HG03439 (cell line): ENCODE data around the gene SLC6A9.

Experiments
- ATAC-seq: cut with Tn5 transposase; IDR thresholded peaks from one replicate; pipeline ENCODE4 v1.9.1; 2021; ENCODE audit warnings: mild to moderate bottlenecking, moderate library complexity; ENCODE audit not compliant: unreplicated experiment

Gene SLC6A9

DNA sequence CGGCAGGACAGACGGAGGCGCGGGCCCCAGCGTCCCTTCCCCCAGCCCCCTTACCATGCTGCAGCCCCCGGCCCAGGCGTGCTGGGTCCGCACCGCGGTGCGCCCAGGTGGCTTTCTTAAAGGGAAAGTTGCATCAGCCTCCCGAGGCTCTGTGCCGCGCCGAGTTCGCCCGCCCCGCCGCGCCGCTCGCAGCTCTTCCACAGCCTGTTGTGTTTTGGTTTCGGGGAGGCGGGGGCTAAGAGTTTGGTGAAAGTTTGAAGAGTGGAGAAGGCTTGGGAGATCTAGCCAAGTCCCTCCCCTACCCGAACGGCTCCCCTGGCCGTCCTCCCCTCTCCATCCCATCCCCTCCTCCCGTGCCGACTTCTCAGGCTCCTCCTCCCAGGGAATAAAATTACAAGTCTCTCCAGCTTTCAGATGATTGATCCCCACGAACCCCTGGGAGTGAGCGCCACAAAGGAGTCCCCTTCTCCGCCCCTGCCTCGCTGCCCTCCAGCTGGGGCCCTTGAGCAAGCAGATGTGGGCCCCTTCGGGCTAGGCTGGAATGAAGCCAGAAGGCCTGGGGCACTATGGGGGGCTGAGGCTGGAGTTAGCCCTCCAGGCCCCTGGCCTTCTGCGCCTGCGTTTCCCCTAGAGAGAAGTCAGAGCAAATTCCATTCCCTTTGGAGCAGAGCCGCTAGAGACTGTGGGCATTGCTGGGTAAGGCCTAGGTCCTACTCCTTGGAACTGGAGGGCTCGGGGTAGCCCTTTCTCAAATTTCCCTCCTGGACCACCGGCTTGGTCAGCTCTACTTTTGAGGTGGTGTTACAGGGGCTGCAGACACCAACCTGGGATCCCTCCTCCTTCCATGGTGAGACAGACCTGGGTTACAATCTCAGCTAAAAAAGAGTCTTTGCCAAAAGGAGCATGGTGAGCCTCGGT, at the start of gene SLC6A9:
Gene SLC6A9, minus strand, starts transcription at position 211 of the 918 bp plus-strand sequence. CDS start 7,185 bp downstream, outside the sequence.
- ATAC-seq: no peak

- no peak for ATAC-seq
These were observed 48.3 kb upstream of the SLC6A9 start for GRCh38 chr1:44079566-44079965.

GRCh38 chr1:44078104-44078503, 46.8 kb upstream of the SLC6A9 start:
- no peak for ATAC-seq

- ATAC-seq: no peak
These were observed 46.2 kb upstream of the SLC6A9 start for GRCh38 chr1:44077421-44077820.

GRCh38 chr1:44076066-44076465, 44.8 kb upstream of the SLC6A9 start:
- ATAC-seq: no peak

DNA sequence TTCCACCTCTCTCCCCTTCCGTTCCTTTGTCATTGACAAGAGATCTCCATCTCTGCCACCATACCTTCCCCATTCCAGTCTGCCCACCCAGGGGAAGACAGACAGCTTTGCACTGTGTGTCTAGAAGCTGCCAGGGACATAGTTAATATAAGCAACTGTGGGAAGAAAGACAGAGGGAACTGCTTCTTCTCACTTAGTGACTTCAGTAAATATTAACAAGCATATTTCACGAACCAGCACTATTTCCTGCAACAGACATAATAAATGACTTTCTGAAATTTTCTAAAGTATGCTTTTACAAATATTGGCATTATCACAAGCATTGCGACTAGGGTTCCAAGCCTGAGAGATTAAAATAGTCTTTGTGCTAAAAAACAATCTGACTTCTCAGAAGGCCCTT, 43.2 kb upstream of the SLC6A9 start:
- no peak for ATAC-seq

DNA sequence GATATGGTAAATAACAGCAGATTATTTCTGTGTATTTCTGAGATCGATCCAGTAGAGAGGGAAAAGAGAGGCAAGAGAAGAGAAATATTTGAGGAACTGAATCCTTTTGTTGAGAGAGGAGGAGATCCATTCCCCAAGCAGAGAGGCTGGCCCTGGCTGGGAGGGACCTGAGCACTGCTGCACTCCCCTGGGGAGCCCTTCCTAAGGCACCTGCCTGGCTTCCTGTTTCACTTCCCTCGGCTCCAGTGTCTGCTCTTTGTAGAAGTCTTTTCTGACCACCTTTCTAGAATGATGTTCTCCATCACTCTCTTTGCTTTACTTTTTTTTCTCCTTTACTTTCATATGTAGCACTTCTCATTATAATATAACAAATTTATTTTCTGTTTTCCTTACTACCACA, 42.3 kb upstream of the SLC6A9 start:
- no peak for ATAC-seq

DNA sequence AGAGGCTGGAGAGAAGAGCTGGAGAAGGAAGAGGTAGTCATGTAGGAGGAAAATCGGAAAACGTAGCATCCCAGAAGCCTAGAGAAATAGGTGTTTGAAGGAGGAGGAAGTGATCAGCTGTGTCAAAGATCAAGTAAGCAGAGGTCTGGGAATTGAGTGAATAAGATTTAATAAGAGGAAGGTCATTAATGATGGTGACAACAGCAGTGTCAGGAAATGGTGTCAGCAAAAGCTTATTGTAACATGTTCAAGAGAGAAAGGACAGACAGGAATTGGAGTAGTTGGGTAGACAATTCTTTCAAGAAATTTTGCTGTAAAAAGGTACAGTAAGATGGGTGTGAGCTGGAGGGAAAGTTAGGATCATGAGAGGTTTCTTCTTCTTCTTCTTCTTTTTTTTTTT, 41.6 kb upstream of the SLC6A9 start:
- ATAC-seq: no peak

- ATAC-seq: no peak
These were observed 40.9 kb upstream of the SLC6A9 start for GRCh38 chr1:44072204-44072603.

DNA sequence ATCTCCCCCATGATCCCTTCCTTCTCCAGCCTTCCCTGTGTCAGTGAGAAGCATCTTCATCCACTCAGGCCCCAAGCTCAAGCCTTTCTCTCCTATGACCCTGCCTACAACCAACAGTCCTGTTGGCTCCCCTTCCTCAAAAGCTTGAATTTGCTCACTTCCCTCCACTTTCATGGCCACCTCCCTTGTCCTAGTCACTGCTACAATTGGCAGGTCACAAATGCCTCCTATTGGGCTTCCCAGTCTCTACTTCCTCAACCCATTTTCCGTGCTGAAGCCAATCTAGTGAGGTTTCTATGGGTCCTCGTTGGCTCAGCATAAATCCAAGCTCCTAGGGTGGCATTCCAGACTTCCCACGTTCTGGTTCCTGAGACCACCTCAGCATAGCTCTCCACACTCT, 40.2 kb upstream of the SLC6A9 start:
- no peak for ATAC-seq

DNA sequence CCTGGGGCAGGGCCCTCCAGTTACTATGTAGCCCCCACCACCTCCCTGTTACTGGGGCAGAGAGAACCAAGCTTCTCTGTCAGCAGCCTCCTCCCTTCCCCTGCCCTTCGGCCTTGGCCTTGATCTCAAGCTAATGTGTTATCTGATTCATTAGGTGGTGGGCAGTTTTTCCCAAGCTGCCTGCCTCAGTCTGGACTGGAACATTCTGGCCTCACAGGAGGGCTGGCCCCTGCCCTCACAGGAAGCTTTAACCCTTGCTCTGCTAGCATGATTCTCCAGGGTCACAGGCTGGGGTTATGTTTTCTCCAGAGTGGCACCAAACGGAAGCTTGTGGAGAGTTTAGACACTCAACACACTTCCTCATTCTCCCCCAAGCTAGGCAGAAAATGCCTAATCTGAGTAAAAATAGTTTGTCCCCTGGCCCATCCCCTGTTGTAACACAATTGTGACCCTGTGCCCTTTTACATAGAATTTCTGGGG, 37.2 kb upstream of the SLC6A9 start:
- ATAC-seq: no peak

DNA sequence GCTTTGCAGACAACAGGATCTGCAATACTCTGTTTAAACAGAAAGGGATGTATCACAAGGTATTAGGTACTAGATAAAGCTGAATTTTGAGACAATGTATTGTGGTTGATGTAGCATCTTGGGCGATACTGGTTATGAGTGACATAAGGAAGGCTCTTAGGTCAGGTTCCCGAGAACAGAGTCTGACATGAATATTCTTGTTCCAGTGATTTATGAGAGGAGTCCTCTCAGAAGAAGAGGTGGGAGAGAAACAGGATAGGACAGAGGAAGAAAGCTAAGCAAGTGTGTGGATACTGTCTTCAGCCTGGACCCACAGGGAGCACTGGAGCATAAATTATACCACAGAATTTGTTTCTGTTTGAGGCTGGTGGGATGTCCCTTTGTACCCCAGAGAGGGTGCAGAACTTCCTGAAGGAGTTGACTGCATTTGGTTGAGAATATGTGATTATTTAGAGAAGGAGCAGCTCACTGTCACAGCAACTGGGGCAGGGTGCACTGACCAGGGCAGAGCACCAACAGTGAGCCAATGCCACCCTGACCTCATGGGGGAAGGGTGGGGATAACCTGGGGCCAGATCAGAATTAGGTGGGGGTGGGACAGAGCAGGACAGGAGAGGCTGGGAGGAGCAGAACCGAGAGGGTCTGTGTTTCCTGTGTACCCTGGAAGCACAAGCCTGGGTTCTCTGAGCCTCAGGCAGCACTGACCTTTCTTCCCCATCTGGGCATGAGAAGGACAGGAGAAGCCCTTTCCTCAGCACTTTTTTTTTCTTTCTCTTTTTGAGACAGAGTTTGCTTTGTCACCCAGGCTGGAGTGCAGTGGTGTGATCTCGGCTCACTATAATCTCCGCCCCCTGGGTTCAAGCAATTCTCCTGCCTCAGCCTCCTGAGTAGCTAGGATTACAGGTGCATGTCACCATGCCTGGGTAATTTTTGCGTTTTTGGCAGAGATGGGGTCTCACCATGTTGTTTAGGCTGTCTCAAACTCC, 36.3 kb upstream of the SLC6A9 start:
- ATAC-seq: no peak

DNA sequence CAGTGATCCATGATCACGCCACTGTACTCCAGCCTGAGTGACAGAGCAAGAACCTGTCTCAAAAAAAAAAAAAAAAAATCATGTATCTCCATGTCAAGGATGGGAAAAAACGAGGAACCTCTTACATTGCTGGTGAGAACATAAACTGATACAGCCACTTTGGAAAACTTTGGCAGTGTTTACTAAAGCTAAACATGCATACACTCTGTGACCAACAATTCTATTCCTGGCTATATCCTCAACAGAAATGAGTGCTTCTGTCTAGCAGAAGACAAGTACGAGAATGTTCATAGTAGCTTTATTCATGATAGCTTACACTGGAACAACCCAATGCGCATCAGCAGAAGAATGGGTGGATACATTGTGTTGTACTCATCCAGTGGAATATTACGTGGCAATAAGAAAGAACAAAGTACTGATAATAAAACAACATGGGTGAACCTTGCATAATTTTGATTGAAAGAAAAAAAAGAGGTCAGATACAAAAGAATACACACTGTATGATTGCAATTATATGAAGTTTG, 31.5 kb upstream of the SLC6A9 start:
- no peak for ATAC-seq

GRCh38 chr1:44061857-44062256, 30.6 kb upstream of the SLC6A9 start:
- ATAC-seq: no peak

- no peak for ATAC-seq
These were observed 29.6 kb upstream of the SLC6A9 start for GRCh38 chr1:44060830-44061267.

DNA sequence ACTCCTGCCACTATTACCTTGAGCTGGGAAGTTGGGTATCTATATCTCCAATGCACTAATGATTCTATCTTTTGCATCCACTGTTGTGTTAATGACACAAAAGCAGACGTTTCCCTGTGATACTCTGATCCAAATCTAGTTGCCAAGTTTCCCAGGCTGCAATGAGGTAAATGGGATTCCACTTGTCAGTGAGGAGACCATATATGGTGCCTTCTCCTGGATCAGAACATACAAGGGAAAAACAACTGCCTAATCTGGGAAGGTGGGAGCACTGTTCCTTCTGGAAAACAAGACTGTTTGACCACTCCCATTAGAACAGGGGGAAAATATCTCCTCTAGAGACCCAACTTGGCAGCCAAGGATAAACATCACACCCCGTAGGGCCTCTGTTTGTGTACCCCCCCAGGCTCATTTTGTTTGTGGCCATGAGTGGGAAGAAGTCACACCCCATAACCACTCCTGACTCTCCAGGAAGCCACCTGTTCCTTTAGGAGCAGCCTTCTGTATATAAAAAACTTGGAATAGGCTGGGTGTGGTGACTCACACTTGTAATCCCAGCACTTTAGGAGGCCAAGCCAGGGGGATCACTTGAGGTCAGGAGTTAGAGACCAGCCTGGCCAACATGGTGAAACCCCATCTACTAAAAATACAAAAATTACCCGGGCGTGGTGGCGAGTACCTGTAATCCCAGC, 28.5 kb upstream of the SLC6A9 start:
- no peak for ATAC-seq

GRCh38 chr1:44059212-44059611, 27.9 kb upstream of the SLC6A9 start:
- no peak for ATAC-seq

GRCh38 chr1:44057293-44057692, 26.0 kb upstream of the SLC6A9 start:
- ATAC-seq: no peak

DNA sequence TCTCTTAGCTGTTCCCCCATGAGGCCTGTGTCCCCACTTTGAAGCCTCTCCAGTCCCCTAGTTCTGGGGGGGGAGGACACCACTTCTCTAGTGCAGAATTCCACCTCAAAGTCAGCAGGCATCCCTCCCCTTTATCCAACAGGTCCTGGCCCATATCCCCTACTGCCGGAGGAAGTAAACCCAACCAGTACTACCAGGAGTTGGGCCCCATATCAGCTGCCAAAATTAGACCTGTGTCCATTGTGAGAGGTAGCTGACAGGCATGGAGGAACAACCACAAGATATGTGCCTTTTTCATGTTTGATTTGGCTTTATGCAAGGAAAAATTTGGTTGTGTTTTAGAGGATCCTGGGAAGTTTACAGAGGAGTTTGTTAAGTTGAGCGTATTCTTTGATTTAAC, 22.1 kb upstream of the SLC6A9 start:
- ATAC-seq: no peak

DNA sequence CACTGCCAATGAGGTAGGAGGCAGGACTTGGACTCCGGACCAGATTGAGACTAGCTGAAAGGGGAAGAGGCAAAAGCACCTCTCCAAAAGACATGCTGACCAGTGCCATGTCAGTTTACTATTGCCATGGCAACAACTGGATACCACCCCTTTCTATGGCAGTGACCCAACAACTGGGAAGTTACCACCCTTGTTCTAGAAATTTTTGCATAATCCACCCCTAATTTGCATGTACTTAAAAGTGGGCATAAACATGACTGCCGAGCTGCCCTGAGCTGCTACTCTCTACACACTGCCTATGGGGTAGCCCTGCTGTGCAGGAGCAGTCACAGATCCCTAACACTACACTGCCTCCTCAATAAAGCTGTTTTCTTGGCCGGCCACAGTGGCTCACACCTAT, 19.0 kb upstream of the SLC6A9 start:
- ATAC-seq: no peak

GRCh38 chr1:44049839-44050238, 18.6 kb upstream of the SLC6A9 start:
- ATAC-seq: no peak
